Thyroid gland (tissue), 4 donors: ENCODE measurements around the gene ZBP1.

Experiments
- CTCF ChIP-seq, 6 experiments: fragments of 200-600 bp in 3 of 6; fragments of 450-650 bp in 3 of 6; sonication (generic) in 3 of 6; IDR thresholded peaks; one replicate each; pipeline ENCODE4 v1.5.1; 2016 to 2019; ENCODE audit warnings: antibody characterized with exemption in 6 of 6, mild to moderate bottlenecking in 2 of 6, inconsistent platforms in 1 of 6, moderate library complexity in 1 of 6
- POLR2A ChIP-seq, 2 donors: fragments of 450-650 bp; IDR thresholded peaks; one replicate each; pipeline ENCODE4 v1.6.1; 2017; ENCODE audit warnings: antibody characterized with exemption in 2 of 2, mild to moderate bottlenecking in 2 of 2, moderate library complexity in 1 of 2

- TF ChIP-seq POLR2A (IDR thresholded peaks at IDR 0.05) (no peak), CTCF (IDR thresholded peaks at IDR 0.05) (no peak)
Measured at GRCh38 chr20:57577679-57578475, 42.3 kb downstream of the ZBP1 start.
